K562 (cell line): ENCODE results near the gene CALU. TPM values are rescaled to one million over a fixed set of nuclear protein-coding genes. Genes with fewer than 3 reads are reported as not detected.

Experiments
- ATAC-seq: fragments of 200-7000 bp; cut with Tn5 transposase; 3 replicates; pipeline ENCODE4 v1.9.1; 2020; ENCODE audit warnings: moderate library complexity
- BruUV-seq: library from RNA; stranded (reverse); fragments of 400-500 nt; replicated peaks from 2 replicates; lab custom pipeline; 2021; lab: Mats Ljungman, UMichigan
- CTCF ChIA-PET: fragments of 300-600 bp; formaldehyde crosslinking; extraction: SDS; loops from one replicate; lab custom pipeline; 2021; ENCODE audit warnings: low intra/inter-chr PET ratio; lab: Yijun Ruan, JAX
- POLR2A ChIA-PET: fragments of 300-600, 350-650 bp; sonication (Branson Sonifier 250); formaldehyde crosslinking; extraction: SDS; loops from one replicate; lab custom pipeline; 2021; ENCODE audit warnings: antibody characterized with exemption, inconsistent platforms; lab: Yijun Ruan, JAX
- DNase-seq, 4 experiments: peaks; one replicate each; pipeline versions ENCODE4 v3.0.0 to v3.0.0-alpha.2; 2011 to 2018; ENCODE audit warnings: low spot score in 3 of 4, mixed read lengths in 3 of 4; ENCODE audit errors: extremely low read depth in 1 of 4
- FAIRE-seq: peaks from 2 replicates; lab custom pipeline; 2011; peaks lifted over from hg19 to GRCh38; lab: Jason Lieb, UNC
- H2AFZ ChIP-seq: 2 replicates; pipeline ENCODE4 v1.6.0; 2011; ENCODE audit warnings: low read depth, low read length, control low read depth, inconsistent platforms
- H3K27ac ChIP-seq: fragments of 200-600 bp; 3 replicates; pipeline ENCODE4 v1.8.0; 2011; ENCODE audit warnings: low read depth, mild to moderate bottlenecking, control low read depth, inconsistent platforms, low read length, moderate library complexity, mixed read lengths; ENCODE audit errors: extremely low read depth
- H3K27me3 ChIP-seq, 2 experiments: fragments of 300-600 bp in 1 of 2; 2 replicates in 1 of 2; 3 replicates in 1 of 2; pipeline versions ENCODE4 v1.6.0 to v1.8.0; 2011; ENCODE audit warnings: inconsistent platforms in 2 of 2, low read length in 2 of 2, mild to moderate bottlenecking in 1 of 2, mixed read lengths in 1 of 2, moderate library complexity in 1 of 2; ENCODE audit not compliant: control insufficient read depth in 2 of 2, insufficient read depth in 2 of 2
- H3K36me3 ChIP-seq: fragments of 300-600 bp; 3 replicates; pipeline ENCODE4 v1.8.0; 2011; ENCODE audit warnings: mild to moderate bottlenecking, low read length, inconsistent platforms; ENCODE audit not compliant: control insufficient read depth, insufficient read depth
- H3K4me1 ChIP-seq, 2 experiments: fragments of 200-600 bp in 1 of 2; replicated peaks in 1 of 2; 2 replicates in 1 of 2; 3 replicates in 1 of 2; pipeline versions ENCODE4 v1.5.1 to v1.8.0; 2011; ENCODE audit warnings: inconsistent platforms in 2 of 2, low read length in 2 of 2, mild to moderate bottlenecking in 1 of 2, mixed read lengths in 1 of 2, moderate library complexity in 1 of 2; ENCODE audit not compliant: control insufficient read depth in 2 of 2, insufficient read depth in 2 of 2
- H3K4me2 ChIP-seq: 2 replicates; pipeline ENCODE4 v1.6.1; 2011; ENCODE audit warnings: low read length, control low read depth, inconsistent platforms, mixed read lengths; ENCODE audit not compliant: insufficient read depth
- H3K4me3 ChIP-seq: fragments of 200-600 bp; sonication (generic), shearing (Covaris generic); 2 replicates; pipeline ENCODE4 v1.5.1; 2016; ENCODE audit warnings: control low read depth, inconsistent platforms
- H3K79me2 ChIP-seq: fragments of 200-600 bp; 3 replicates; pipeline ENCODE4 v1.8.0; 2011; ENCODE audit warnings: low read length, inconsistent platforms; ENCODE audit not compliant: control insufficient read depth, insufficient read depth
- H3K9ac ChIP-seq, 2 experiments: 2 replicates each; pipeline versions ENCODE4 v1.6.0 to v1.6.1; 2011; ENCODE audit warnings: low read depth in 2 of 2, low read length in 2 of 2, control low read depth in 1 of 2, inconsistent platforms in 1 of 2, mild to moderate bottlenecking in 1 of 2, mixed read lengths in 1 of 2; ENCODE audit not compliant: insufficient read depth in 1 of 2
- H3K9me1 ChIP-seq: one replicate; pipeline ENCODE4 v1.6.0; 2011; ENCODE audit warnings: inconsistent platforms, mild to moderate bottlenecking, low read length, moderate library complexity; ENCODE audit not compliant: control insufficient read depth, insufficient read depth
- H3K9me3 ChIP-seq: replicated peaks from 2 replicates; pipeline ENCODE4 v1.5.1; 2011; ENCODE audit warnings: low read depth, low read length, inconsistent platforms; ENCODE audit not compliant: control insufficient read depth, insufficient read depth
- H4K20me1 ChIP-seq: replicated peaks from 2 replicates; pipeline ENCODE4 v1.6.1; 2011; ENCODE audit warnings: low read length, inconsistent platforms, mixed read lengths; ENCODE audit not compliant: control insufficient read depth, insufficient read depth
- MECOM ChIP-seq: fragments of 250-450 bp; sonication (Bioruptor Pico); IDR thresholded peaks from 2 replicates; pipeline ENCODE4 v1.8.0; 2022; ENCODE audit warnings: inconsistent platforms
- RBFOX2 ChIP-seq: fragments of 200-400 bp; formaldehyde crosslinking; IDR thresholded peaks from 2 replicates; pipeline ENCODE4 v1.6.1; 2017; ENCODE audit warnings: low read depth, mild to moderate bottlenecking, low read length, moderate library complexity
- SNRNP70 ChIP-seq: fragments of 200-400 bp; formaldehyde crosslinking; optimal IDR thresholded peaks from 2 replicates; pipeline ENCODE3; 2017; ENCODE audit warnings: low read depth, low read length
- SPI1 ChIP-seq: IDR thresholded peaks from 2 replicates; pipeline ENCODE4 v1.6.1; 2011; ENCODE audit warnings: low read depth, low read length, control low read depth, borderline replicate concordance
- ZKSCAN3 ChIP-seq: fragments of 250-450 bp; sonication (Bioruptor Pico); IDR thresholded peaks from 2 replicates; pipeline ENCODE4 v1.4.0; 2020
- ZNF232 ChIP-seq: sonication (generic); formaldehyde crosslinking; IDR thresholded peaks from 2 replicates; pipeline ENCODE4 v1.8.0; 2022; ENCODE audit warnings: mild to moderate bottlenecking, missing genetic modification reagents
- WGBS: fragments of 100-300 bp; shearing (Covaris generic); methylation state at CpG from one replicate; pipeline ENCODE4 v1.1.6; 2016; ENCODE audit warnings: low coverage, mixed read lengths; ENCODE audit not compliant: insufficient coverage; ENCODE audit errors: missing lambda C conversion rate; 5-methylcytosine and 5-hydroxymethylcytosine counted together
- in situ Hi-C: fragments of 300-500 bp; cut with MboI; formaldehyde crosslinking; loops from 4 replicates; pipeline ENCODE4 v1.15.0; 2018; ENCODE audit warnings: inconsistent platforms, mixed read lengths
- intact Hi-C: fragments of 100-400 bp; cut with micrococcal nuclease; formaldehyde crosslinking; loops from 2 replicates; pipeline ENCODE4 v1.14.2; 2022
- polyA plus RNA-seq, 8 experiments: library from polyadenylated mRNA; depleted of rRNA in 4 of 8; stranded (reverse) in 5 of 8; unstranded in 3 of 8; fragments of >200 nt; fragmentation: Nextera tagmentation in 2 of 8; fragmentation: Illumina TruSeq in 1 of 8; extraction: Ambion mirVana in 2 of 8; extraction: Trizol in 1 of 8; gene quantifications; 2 replicates each; pipeline versions ENCODE4 v1.2.1 to v1.2.3, GENCODE V29; 2011 to 2014; ENCODE audit warnings: inconsistent platforms in 1 of 8, missing spikeins in 1 of 8
- total RNA-seq, 7 experiments: library from RNA; depleted of rRNA in 6 of 7; stranded (reverse); fragments of >200 nt in 6 of 7; fragmentation: Illumina TruSeq in 2 of 7; extraction: Trizol in 2 of 7; gene quantifications; 2 replicates each; pipeline versions ENCODE4 v1.2.1 to v1.2.3, GENCODE V29; 2011 to 2021; ENCODE audit warnings: low replicate concordance in 1 of 7
- TF ChIP-seq, protein P1 (sequence below): fragments of 450-650 bp; formaldehyde crosslinking; IDR thresholded peaks from 2 replicates; pipeline ENCODE4 v1.4.0; 2020; ENCODE audit warnings: mild to moderate bottlenecking, mixed read lengths
- TF ChIP-seq, protein P2 (sequence below): sonication (generic); formaldehyde crosslinking; IDR thresholded peaks from 2 replicates; pipeline ENCODE4 v1.8.1; 2023; ENCODE audit warnings: mild to moderate bottlenecking, missing genetic modification reagents

Gene CALU
- total and polyA plus RNA-seq, 9 of the 15 experiments (the other 6 are each of a cell fraction or from before 2014, with no cell fraction given), result 166 to 286 (median 215) TPM

DNA sequence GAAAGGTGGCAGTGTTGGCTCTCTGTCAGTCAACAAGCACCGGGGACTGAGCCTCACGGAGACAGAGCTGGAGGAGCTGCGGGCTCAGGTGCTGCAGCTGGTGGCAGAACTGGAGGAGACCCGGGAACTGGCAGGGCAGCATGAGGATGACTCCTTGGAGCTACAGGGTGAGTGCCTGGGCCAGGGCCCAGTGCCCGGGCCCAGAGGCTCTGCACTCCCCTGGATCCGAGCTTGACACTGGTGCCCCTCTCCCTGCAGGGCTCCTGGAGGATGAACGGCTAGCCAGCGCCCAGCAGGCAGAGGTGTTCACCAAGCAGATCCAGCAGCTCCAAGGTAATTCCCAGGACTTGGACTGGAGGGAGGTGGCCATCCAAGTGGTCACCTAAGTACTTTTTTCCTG lies 55.3 kb downstream of the CALU start:
- no peak overlapping the region for H3K4me3 ChIP-seq
- H3K79me2 ChIP-seq, result peaks cover 9% of the 10 kb centered on the region; the same call in 2 of the 3 replicates
- no peak for TF ChIP-seq SPI1
- TF ChIP-seq SNRNP70, result no peak
- 0 out of 2 replicates have a peak, but pooled peaks have one; percentile 29 for TF ChIP-seq RBFOX2
- TF ChIP-seq, all 486 proteins: peak for 1
- Histone ChIP-seq H3K27ac (no peak overlapping the region), H3K9ac (peak overlapping the region in 1 of 2 experiments; percentile 56; a peak in 1 of 4 replicates), H2AFZ (no peak overlapping the region), H4K20me1 (no peaks in the 10 kb centered on the region), H3K9me3 (no peaks in the 10 kb centered on the region), H3K27me3 (no peaks in the 10 kb centered on the region), H3K36me3 (peaks cover 17% of the 10 kb centered on the region; the same call in 2 of the 3 replicates), H3K9me1 (no peaks in the 10 kb centered on the region), H3K4me2 (no peak overlapping the region), H3K4me1 (peaks cover 18 to 41% of the 10 kb centered on the region in 2 experiments)
- in situ Hi-C loops, result no loop called here
- 84% methylated on average over 8 of the region's 8 CpGs for WGBS
- FAIRE-seq, result no peak
- intact Hi-C loops, result loop anchor here (5.0 kb wide), 1 partner anchor 88 kb away; no protein-coding TSS in a partner anchor
- no peak for DNase-seq
- BruUV-seq, result no TSS peak
- CTCF ChIA-PET, result interaction anchor here (1.5 kb wide), 1 partner anchor 86 kb away, joined by 3 read pairs; no protein-coding TSS in a partner anchor
- ATAC-seq, result no peak
- POLR2A ChIA-PET, result interaction anchor here (0.6 to 2.0 kb wide), 8 partner anchors 9 to 69 kb away, joined by 3 to 7 read pairs (median 4); no protein-coding TSS in a partner anchor

DNA sequence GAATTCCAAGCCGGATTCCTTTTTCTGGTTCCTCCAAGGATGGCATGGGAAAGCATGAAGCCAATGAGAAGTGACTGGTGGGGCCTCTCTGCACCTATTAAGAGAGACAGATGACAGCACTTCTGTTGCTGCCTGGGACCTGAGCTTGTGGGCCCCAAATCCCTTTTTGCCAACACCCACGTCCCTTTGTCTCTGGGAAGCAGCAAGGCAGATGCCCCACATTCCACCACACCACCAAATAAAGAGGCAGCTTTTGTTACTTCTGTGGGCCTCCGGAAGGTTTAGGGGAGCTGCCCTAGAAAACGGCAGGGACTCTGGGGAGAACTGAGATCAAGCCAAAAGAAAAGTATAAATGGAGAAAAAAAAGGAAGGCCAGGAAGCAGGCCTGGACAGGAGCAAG lies 56.0 kb downstream of the CALU start:
- peaks cover 18 to 40% of the 10 kb centered on the region in 2 experiments for H3K4me1 ChIP-seq
- FAIRE-seq, result no peak
- ChIA-PET CTCF (interaction anchor here (1.5 kb wide), 1 partner anchor 85 kb away, joined by 3 read pairs; no protein-coding TSS in a partner anchor), POLR2A (interaction anchor here (0.6 to 2.0 kb wide), 8 partner anchors 10 to 45 kb away, joined by 3 to 7 read pairs (median 4); no protein-coding TSS in a partner anchor)
- intact Hi-C loops (no loop called here), in situ Hi-C loops (no loop called here)
- no TSS peak for BruUV-seq
- WGBS, result 64% methylated on average over 4 of the region's 4 CpGs
- DNase-seq, result no peak
- no peak overlapping the region for H3K27ac ChIP-seq
- no peak overlapping the region for H3K4me2 ChIP-seq
- no peak for ATAC-seq
- no peak overlapping the region for H3K9ac ChIP-seq
- peaks cover 9% of the 10 kb centered on the region; the same call in 2 of the 3 replicates for H3K79me2 ChIP-seq
- 0 out of 2 replicates have a peak, but pooled peaks have one; percentile 22 for TF ChIP-seq ZNF232
- TF ChIP-seq MECOM (CRISPR knock-in tag), result no peak
- TF ChIP-seq, protein P1, sequence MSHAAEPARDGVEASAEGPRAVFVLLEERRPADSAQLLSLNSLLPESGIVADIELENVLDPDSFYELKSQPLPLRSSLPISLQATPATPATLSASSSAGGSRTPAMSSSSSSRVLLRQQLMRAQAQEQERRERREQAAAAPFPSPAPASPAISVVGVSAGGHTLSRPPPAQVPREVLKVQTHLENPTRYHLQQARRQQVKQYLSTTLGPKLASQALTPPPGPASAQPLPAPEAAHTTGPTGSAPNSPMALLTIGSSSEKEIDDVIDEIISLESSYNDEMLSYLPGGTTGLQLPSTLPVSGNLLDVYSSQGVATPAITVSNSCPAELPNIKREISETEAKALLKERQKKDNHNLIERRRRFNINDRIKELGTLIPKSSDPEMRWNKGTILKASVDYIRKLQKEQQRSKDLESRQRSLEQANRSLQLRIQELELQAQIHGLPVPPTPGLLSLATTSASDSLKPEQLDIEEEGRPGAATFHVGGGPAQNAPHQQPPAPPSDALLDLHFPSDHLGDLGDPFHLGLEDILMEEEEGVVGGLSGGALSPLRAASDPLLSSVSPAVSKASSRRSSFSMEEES, result no peak
- TF ChIP-seq ZKSCAN3 (CRISPR knock-in tag), result no peak
- TF ChIP-seq, protein P2, sequence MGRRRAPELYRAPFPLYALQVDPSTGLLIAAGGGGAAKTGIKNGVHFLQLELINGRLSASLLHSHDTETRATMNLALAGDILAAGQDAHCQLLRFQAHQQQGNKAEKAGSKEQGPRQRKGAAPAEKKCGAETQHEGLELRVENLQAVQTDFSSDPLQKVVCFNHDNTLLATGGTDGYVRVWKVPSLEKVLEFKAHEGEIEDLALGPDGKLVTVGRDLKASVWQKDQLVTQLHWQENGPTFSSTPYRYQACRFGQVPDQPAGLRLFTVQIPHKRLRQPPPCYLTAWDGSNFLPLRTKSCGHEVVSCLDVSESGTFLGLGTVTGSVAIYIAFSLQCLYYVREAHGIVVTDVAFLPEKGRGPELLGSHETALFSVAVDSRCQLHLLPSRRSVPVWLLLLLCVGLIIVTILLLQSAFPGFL (CRISPR knock-in tag), result 0 out of 2 replicates have a peak, but pooled peaks have one; percentile 63
- H4K20me1 ChIP-seq, result no peaks in the 10 kb centered on the region
- H3K36me3 ChIP-seq, result peaks cover 17% of the 10 kb centered on the region; the same call in 2 of the 3 replicates
- no peak overlapping the region for H2AFZ ChIP-seq
- no peaks in the 10 kb centered on the region for H3K9me1 ChIP-seq
- no peaks in the 10 kb centered on the region for H3K9me3 ChIP-seq
- H3K27me3 ChIP-seq, result no peaks in the 10 kb centered on the region
- H3K4me3 ChIP-seq, result no peak overlapping the region
